HAP-1 (cell line): ENCODE results near the gene GDF9.

ENCODE experiments used
- DNase-seq, 2 experiments: peaks; one replicate each; pipeline ENCODE4 v3.0.0-alpha.2; 2016 to 2020; ENCODE audit warnings: low spot score in 2 of 2
- H3K27me3 ChIP-seq: fragments of 250-450 bp; sonication (Bioruptor Pico); 2 replicates; pipeline ENCODE4 v1.5.1; 2020; ENCODE audit warnings: low read depth, mild to moderate bottlenecking, moderate library complexity
- H3K36me3 ChIP-seq: fragments of 250-450 bp; sonication (Bioruptor Pico); replicated peaks from 2 replicates; pipeline ENCODE4 v1.5.1; 2020; ENCODE audit warnings: mild to moderate bottlenecking
- H3K4me1 ChIP-seq: fragments of 250-450 bp; sonication (Bioruptor Pico); 2 replicates; pipeline ENCODE4 v1.5.1; 2020; ENCODE audit warnings: mild to moderate bottlenecking
- H3K4me3 ChIP-seq: fragments of 250-450 bp; sonication (Bioruptor Pico); 2 replicates; pipeline ENCODE4 v1.5.1; 2020; ENCODE audit warnings: mild to moderate bottlenecking, moderate library complexity
- H3K9me3 ChIP-seq: fragments of 250-450 bp; sonication (Bioruptor Pico); 2 replicates; pipeline ENCODE4 v1.5.1; 2020; ENCODE audit warnings: mild to moderate bottlenecking, moderate library complexity
- in situ Hi-C: fragments of 300-500 bp; cut with MboI; formaldehyde crosslinking; loops from 3 replicates; pipeline ENCODE4 v1.14.3; 2020; ENCODE audit warnings: low sequenced_read_pairs, inconsistent platforms, mixed read lengths

The GDF9 gene

DNA sequence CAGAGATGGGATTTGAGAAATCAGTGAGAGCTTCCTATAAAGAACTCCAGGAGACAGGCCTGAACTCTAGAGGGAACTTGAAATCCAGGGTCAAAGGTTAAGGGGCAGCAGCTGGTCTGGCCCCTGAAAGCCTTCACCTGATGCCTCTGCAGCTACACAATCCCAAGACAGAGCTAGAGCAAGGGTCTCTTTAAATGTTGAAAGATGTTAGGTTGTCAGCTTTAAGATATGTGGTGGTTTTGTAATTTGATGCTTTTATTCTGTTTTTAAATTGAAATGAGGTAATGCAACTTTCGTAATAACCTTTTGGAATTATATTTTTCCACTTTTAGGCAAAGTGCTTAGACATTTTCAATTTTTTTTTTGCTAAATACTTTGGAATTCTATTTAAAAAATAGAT, 50.8 kb downstream of the GDF9 start:
- Histone ChIP-seq H3K9me3 (no peaks in the 10 kb centered on the region), H3K27me3 (no peaks in the 10 kb centered on the region), H3K4me1 (peaks cover 7% of the 10 kb centered on the region), H3K4me3 (no peak overlapping the region), H3K36me3 (no peaks in the 10 kb centered on the region)
- DNase-seq, result no peak
- in situ Hi-C loops, result no loop called here

DNA sequence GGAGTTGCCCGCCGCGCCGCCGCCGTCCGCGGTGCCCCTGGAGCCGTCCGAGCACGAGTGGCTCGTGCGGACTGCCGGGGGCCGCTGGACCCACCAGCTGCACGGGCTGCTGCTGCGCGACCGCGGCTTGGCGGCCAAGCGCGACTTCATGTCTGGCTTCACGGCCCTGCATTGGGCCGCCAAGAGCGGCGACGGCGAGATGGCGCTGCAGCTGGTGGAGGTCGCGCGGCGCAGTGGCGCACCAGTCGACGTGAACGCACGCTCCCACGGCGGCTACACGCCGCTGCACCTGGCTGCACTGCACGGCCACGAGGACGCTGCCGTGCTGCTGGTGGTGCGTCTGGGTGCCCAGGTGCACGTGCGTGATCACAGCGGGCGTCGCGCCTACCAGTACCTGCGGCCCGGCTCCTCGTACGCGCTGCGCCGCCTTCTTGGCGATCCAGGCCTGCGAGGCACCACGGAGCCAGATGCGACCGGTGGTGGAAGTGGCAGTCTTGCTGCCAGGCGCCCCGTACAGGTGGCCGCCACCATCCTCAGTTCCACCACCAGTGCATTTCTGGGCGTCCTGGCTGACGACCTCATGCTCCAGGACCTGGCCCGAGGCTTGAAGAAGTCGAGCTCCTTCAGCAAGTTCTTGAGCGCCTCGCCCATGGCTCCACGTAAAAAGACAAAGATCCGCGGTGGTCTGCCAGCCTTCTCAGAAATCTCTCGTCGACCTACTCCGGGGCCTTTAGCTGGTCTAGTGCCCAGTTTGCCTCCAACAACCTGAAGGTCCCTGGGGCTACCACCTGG, 51.6 kb downstream of the GDF9 start:
- H3K36me3 ChIP-seq, result no peaks in the 10 kb centered on the region
- DNase-seq, result no peak
- peaks cover 5% of the 10 kb centered on the region for H3K4me1 ChIP-seq
- no peak overlapping the region for H3K4me3 ChIP-seq
- in situ Hi-C loops, result no loop called here
- H3K9me3 ChIP-seq, result no peaks in the 10 kb centered on the region
- H3K27me3 ChIP-seq, result no peaks in the 10 kb centered on the region

GRCh38 chr5:132813599-132814502, 52.4 kb downstream of the GDF9 start:
- Histone ChIP-seq H3K27me3 (no peaks in the 10 kb centered on the region), H3K9me3 (no peaks in the 10 kb centered on the region), H3K36me3 (no peaks in the 10 kb centered on the region), H3K4me3 (peak overlapping the region; percentile 22), H3K4me1 (peaks cover 5% of the 10 kb centered on the region)
- in situ Hi-C loops, result no loop called here
- peak; percentile 18 to 51 for DNase-seq

- Histone ChIP-seq H3K36me3 (no peaks in the 10 kb centered on the region), H3K27me3 (no peaks in the 10 kb centered on the region), H3K4me1 (peaks cover 7% of the 10 kb centered on the region), H3K9me3 (no peaks in the 10 kb centered on the region), H3K4me3 (peak within 1 kb of the TSS; percentile 38)
- peak; percentile 19 to 76 for DNase-seq
- in situ Hi-C loops, result no loop called here
Observed at GRCh38 chr5:132812781-132813598, 53.3 kb downstream of the GDF9 start, which contains the start of gene SOWAHA. SOWAHA (plus strand) TSS chr5:132813302; CDS start chr5:132813622, 320 bp downstream.

DNA sequence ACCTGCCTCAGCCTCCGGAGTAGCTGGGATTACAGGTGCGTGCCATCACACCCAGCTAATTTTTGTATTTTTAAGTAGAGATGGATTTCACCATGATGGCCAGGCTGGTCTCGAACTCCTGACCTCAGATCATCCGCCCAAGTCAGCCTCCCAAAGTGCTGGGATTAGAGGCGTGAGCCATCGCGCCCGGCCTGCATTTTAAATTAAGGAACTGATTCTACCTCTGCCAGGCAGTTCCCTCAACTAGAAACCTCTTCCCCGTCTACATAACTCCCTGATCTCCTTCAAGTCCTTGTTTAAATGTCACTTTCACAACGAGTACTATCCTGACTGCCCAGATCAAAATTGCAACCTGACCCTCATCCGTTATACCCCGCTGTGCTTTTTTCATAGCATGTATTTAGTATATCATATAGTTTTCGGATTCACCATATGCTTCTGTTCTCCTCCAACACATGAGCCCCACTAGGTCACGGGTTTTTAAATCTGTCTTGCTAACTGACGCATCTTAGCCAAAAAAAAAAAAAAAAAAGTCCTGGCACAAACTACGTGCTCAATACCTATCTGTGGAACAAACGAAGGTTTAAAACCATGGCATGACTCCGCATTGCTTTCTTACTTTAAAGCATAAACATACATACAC, 54.0 kb downstream of the GDF9 start:
- no peak for DNase-seq
- H3K4me3 ChIP-seq, result peak overlapping the region; percentile 38; the same call in 1 of the 2 replicates
- in situ Hi-C loops, result no loop called here
- H3K4me1 ChIP-seq, result peaks cover 7% of the 10 kb centered on the region
- H3K9me3 ChIP-seq, result no peaks in the 10 kb centered on the region
- H3K36me3 ChIP-seq, result no peaks in the 10 kb centered on the region
- no peaks in the 10 kb centered on the region for H3K27me3 ChIP-seq
